IPS DF 6.9 (cell line): ENCODE data around the gene SPRED1.
"Not testable (repeated sequence)": the region's sequence is repeated elsewhere in the genome, so short reads cannot be mapped to it uniquely, and the experiment has no call there.

Experiments
- DNase-seq: peaks from one replicate; pipeline ENCODE4 v3.0.0-alpha.2; 2013; ENCODE audit warnings: low read depth, low spot score
- H3K27ac ChIP-seq: one replicate; pipeline ENCODE4 v1.5.1; 2013; ENCODE audit warnings: low read length, control low read depth
- H3K27me3 ChIP-seq: 2 replicates; pipeline ENCODE4 v1.6.1; 2013; ENCODE audit warnings: mild to moderate bottlenecking, low read length; ENCODE audit not compliant: control insufficient read depth, insufficient read depth
- H3K36me3 ChIP-seq: 2 replicates; pipeline ENCODE4 v1.6.1; 2013; ENCODE audit warnings: low read length; ENCODE audit not compliant: control insufficient read depth, insufficient read depth
- H3K4me1 ChIP-seq: 2 replicates; pipeline ENCODE4 v1.6.1; 2013; ENCODE audit warnings: low read length; ENCODE audit not compliant: control insufficient read depth, insufficient read depth
- H3K4me3 ChIP-seq: 2 replicates; pipeline ENCODE4 v1.5.1; 2013; ENCODE audit warnings: mild to moderate bottlenecking, low read length
- H3K9me3 ChIP-seq: 2 replicates; pipeline ENCODE4 v1.6.1; 2013; ENCODE audit warnings: low read length, inconsistent platforms; ENCODE audit not compliant: control insufficient read depth, insufficient read depth
- WGBS: extraction: QIAGEN DNeasy Blood & Tissue Kit; methylation state at CpG from one replicate; pipeline ENCODE4 v1.1.7; 2013; ENCODE audit warnings: mixed read lengths, missing lambda C conversion rate; ENCODE audit not compliant: insufficient read length, insufficient coverage; 5-methylcytosine and 5-hydroxymethylcytosine counted together

The SPRED1 gene

DNA sequence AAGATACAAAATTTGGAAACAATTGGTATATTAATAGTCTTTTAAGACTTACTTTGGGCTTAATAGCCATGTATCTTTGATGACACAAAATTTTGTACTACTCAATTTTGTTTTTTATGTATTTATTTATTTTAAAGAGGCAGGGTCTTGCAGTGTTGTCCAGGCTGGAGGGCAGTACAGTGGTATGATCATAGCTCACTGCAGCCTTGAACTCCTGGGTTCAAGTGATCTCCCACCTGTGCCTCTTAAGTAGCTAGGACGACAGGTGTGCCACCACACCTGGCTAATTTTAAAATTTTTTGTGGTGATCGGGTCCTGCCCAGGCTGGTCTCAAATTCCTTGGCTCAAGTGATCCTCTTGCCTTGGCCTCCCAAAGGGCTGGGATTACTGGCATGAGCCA is 6.5 kb downstream of the SPRED1 start:
- Histone ChIP-seq H3K27me3 (no peaks in the 10 kb centered on the region), H3K4me1 (no peaks in the 10 kb centered on the region)
- no CpG with 5 or more reads among the region's 2 CpGs for WGBS

DNA sequence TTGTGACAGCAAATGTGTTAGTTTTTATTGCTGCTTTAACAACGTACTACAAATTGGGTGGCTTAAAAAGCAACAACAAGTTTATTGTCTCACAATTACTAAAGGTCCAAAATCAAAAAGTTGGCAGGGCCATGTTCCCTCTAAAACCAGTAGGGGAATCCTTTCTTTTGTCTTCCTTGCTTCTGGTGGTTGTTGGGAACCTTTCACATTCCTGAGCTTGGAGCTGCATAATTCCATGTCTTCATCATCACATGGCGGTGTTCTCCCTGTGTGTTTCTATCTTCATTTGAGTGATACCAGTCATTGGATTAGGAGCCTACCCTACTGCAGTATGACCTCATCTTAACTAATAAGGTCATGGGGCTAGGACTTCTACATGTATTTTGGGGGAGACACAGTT is 7.4 kb downstream of the SPRED1 start:
- Histone ChIP-seq H3K9me3 (no peaks in the 10 kb centered on the region), H3K36me3 (no peaks in the 10 kb centered on the region), H3K27me3 (no peaks in the 10 kb centered on the region), H3K4me1 (no peaks in the 10 kb centered on the region), H3K27ac (no peak overlapping the region), H3K4me3 (no peak overlapping the region)
- DNase-seq: no peak
- no CpG with 5 or more reads among the region's 2 CpGs for WGBS

More for the DNA sequence above, 6.5 kb downstream of the SPRED1 start:
- Histone ChIP-seq H3K27ac (no peak overlapping the region), H3K4me3 (no peak overlapping the region), H3K9me3 (no peaks in the 10 kb centered on the region), H3K36me3 (no peaks in the 10 kb centered on the region)
- no peak for DNase-seq

DNA sequence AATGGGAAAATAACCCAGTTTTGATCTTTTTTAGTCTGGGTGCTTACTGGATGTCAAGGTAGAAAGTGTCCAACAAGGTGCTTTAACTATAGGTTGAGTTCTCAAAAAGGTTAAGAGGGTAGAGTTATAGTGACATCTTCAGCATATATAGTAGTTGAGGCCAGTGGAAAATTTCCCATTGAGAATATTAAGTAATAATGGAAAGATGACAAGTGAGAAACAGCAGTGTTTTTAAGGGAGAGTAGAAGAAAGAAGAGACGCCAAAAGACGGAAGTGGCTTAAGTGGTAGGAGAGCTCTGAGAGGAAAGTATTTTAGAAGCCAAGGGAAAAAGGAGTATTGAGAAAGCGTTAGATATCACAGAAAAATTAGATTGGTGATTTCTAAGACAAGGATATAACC is 10.6 kb downstream of the SPRED1 start:
- no peaks in the 10 kb centered on the region for H3K36me3 ChIP-seq
- no peak for DNase-seq
- H3K4me1 ChIP-seq: no peaks in the 10 kb centered on the region
- no peaks in the 10 kb centered on the region for H3K27me3 ChIP-seq
- no peak overlapping the region for H3K27ac ChIP-seq
- WGBS: 100% methylated on average over 2 of the region's 3 CpGs
- no peaks in the 10 kb centered on the region for H3K9me3 ChIP-seq
- H3K4me3 ChIP-seq: no peak overlapping the region

DNA sequence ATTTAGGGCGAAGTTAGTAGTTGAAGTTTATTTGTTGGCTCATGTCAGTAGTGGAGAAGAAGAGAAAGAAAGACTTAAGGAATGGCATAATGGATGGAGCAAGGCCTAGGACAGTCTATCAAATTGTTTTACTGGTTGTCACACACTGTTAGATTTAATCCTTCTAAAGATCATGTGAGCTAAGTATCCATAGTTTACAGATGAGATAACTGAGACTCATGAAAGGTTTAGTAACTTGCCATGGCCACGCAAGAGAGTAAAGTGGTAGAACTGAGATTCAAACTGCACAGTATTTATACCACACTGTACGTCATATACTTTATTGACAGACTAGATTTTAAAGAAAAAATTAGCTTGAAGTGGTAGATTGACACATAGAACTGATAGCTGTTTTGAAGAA is 11.4 kb downstream of the SPRED1 start:
- Histone ChIP-seq H3K9me3 (no peaks in the 10 kb centered on the region), H3K4me1 (no peaks in the 10 kb centered on the region), H3K4me3 (no peak overlapping the region), H3K36me3 (no peaks in the 10 kb centered on the region), H3K27me3 (no peaks in the 10 kb centered on the region), H3K27ac (no peak overlapping the region)
- DNase-seq: no peak
- 100% methylated on average over 1 of the region's 3 CpGs for WGBS

DNA sequence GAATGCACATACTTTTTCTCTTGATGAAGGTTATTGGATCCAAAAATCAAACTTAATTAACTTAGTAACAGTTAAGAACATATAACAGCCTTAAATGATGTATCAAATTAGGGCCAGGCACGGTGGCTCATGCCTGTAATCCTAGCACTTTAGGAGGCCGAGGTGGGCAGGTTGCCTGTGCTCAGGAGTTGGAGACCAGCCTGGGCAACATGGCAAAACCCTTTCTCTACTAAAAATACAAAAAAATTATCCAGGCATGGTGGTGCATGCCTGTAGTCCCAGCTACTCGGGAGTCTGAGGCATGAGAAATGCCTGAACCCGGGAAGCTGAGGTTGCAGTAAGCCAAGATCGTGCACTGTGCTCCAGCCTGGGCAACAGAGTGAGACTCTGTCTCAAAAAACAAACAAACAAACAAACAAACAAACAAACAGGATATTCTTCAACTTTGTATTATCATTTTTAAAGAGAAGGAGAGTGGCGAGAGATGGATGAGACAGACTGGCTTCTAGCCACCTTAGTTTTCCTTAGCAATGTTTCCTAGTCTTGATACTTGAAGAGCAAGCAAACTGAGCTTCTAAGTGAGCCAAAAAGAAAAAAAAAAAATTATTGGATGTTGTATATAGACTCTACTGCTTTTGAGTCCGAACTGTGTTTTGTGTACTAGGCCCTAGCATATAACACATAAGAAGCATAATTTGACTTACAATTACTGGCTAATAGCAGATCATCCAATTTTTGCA is 13.8 kb downstream of the SPRED1 start:
- no peak for DNase-seq
- no peak overlapping the region for H3K4me3 ChIP-seq
- H3K27ac ChIP-seq: no peak overlapping the region
- no peaks in the 10 kb centered on the region for H3K27me3 ChIP-seq
- no peaks in the 10 kb centered on the region for H3K36me3 ChIP-seq
- no peaks in the 10 kb centered on the region for H3K9me3 ChIP-seq
- no CpG with 5 or more reads among the region's 7 CpGs for WGBS
- H3K4me1 ChIP-seq: no peaks in the 10 kb centered on the region

DNA sequence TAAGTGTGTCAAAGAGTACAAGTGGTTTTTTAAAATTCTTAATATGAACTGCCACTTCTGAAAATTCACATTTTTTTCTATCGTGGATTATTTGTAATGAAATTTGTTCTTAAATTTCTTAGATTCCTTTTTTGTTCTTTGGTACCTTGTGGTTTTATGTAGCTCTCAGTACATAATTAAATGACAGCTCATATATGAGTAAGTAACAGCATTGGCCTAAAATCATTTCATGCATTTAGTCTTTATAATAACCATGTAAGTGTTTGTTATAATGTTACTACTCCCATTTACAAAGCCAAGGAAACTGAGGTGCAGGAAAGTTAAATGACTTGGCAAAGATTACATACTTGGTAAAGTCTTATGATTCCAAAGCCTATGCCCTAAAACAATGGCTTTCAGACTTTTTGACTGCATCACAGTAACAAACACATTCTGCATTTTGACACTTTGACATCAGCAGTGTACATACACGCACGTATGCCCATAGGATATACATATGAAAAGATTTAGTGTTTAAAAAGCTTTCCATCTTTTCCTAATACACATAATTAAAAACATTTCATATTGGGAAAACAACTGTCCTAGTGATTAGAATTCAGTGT is 14.9 kb downstream of the SPRED1 start:
- H3K36me3 ChIP-seq: no peaks in the 10 kb centered on the region
- no peak overlapping the region for H3K4me3 ChIP-seq
- WGBS: no CpG with 5 or more reads among the region's 3 CpGs
- DNase-seq: no peak
- no peak overlapping the region for H3K27ac ChIP-seq
- H3K27me3 ChIP-seq: no peaks in the 10 kb centered on the region
- H3K4me1 ChIP-seq: no peaks in the 10 kb centered on the region
- H3K9me3 ChIP-seq: no peaks in the 10 kb centered on the region

DNA sequence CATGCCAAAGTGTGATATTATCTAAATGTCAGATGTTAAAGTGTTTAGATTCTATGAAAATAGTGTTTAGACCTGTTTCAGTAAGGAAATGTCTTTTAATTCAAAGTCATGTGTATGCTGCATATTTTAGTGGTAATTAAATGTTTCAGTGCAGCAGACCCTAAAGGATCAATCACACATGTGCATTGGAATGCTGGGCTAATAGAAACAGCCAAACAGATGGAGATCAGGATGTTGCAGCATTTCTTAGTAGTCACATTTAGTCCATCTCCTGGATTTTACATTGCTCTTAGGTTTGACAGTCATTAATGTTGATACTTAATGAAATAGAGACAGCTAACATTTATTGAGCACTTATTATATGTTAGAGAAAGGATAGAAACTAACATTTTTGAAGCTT is 18.5 kb downstream of the SPRED1 start:
- no peak for DNase-seq
- Histone ChIP-seq H3K4me1 (no peaks in the 10 kb centered on the region), H3K9me3 (no peaks in the 10 kb centered on the region), H3K36me3 (no peaks in the 10 kb centered on the region), H3K27me3 (no peaks in the 10 kb centered on the region), H3K4me3 (no peak overlapping the region), H3K27ac (no peak overlapping the region)

DNA sequence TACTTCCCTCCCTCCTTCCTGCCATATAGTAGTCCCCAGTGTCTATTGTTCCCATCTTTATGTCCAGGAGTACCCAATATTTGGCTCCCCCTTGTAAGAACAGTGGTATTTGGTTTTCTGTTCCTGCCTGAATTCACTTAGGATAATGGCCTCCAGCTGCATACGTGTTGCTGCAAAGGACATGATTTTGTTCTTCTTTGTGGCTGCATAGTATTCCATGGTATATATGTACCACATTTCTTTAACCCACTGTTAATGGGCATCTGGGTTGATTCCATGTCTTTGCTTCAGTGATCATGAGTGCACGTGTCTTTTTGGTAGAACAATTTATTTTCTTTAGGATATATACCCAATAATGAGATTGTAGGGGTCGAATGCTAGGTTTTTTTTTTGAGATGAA is 19.3 kb downstream of the SPRED1 start:
- no peak for DNase-seq
- no CpG with 5 or more reads among the region's 3 CpGs for WGBS

DNA sequence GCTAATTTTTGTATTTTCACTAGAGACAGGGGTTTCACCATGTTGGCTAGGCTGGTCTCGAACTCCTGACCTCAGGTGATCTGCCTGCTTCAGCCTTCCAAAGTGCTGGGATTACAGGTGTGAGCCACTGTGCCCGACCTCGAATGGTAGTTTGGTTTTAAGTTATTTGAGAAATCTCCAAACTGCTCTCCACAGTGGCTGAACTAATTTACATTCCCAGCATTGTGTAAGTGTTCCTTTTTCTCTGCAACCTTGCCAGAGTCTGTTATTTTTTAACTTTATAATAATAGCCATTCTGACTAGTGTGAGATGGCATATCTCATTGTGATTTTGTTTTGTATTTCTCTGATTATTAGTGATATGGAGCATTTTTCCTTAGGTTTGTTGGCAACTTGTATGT is 19.8 kb downstream of the SPRED1 start:
- H3K27me3 ChIP-seq, H3K4me3 ChIP-seq, H3K27ac ChIP-seq, DNase-seq, H3K4me1 ChIP-seq, H3K36me3 ChIP-seq, H3K9me3 ChIP-seq: not testable (repeated sequence)
- no CpG with 5 or more reads among the region's 3 CpGs for WGBS

More for the DNA sequence above, 19.3 kb downstream of the SPRED1 start:
- Histone ChIP-seq H3K4me1 (no peaks in the 10 kb centered on the region), H3K27me3 (no peaks in the 10 kb centered on the region), H3K36me3 (no peaks in the 10 kb centered on the region), H3K27ac (no peak overlapping the region), H3K9me3 (no peaks in the 10 kb centered on the region), H3K4me3 (no peak overlapping the region)

DNA sequence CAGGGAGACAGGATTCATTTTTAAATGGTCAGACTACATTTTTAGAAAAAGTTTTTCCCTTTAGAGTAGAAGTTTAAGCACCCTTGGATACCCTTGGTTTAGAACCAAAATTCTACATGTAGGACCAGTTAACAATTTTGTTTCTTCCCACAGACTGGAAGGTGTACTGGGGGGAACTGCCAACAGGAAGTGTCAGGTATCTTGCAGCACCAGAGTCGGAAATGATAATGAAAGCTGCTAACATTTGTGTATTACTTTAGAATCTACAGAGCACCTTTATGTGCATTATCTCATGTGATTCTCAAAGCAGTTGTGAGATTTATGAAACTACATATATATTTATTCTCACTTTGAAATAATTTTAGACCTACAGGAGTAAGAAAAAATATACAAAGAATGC is 21.5 kb downstream of the SPRED1 start:
- no peaks in the 10 kb centered on the region for H3K27me3 ChIP-seq
- no peaks in the 10 kb centered on the region; the same call in 1 of the 2 replicates for H3K4me1 ChIP-seq
- no CpG with 5 or more reads among the region's 1 CpG for WGBS
- H3K27ac ChIP-seq: no peak overlapping the region
- no peaks in the 10 kb centered on the region for H3K9me3 ChIP-seq
- H3K36me3 ChIP-seq: no peaks in the 10 kb centered on the region
- no peak overlapping the region for H3K4me3 ChIP-seq
- no peak for DNase-seq

DNA sequence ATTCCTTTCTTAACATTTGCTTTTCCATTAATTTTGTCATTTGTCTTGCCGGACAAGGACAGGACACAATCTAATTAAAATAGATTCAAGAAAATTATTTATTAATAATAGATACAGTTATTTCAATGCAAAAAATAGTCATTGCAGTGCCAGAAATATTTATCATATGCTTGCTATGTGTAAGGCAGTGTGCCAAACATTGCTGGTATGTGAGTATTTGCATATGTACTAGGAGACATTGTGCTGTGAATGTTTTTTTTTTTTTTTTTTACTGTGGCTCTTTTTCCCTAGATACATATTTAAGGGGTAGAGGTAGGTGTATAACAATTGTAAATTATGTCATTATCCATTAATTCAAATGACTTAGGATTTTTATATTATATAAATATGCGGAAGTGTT is 23.3 kb downstream of the SPRED1 start:
- no peak for DNase-seq
- no CpG with 5 or more reads among the region's 2 CpGs for WGBS
- Histone ChIP-seq H3K4me1 (no peaks in the 10 kb centered on the region; the same call in 1 of the 2 replicates), H3K27me3 (no peaks in the 10 kb centered on the region), H3K9me3 (no peaks in the 10 kb centered on the region), H3K36me3 (no peaks in the 10 kb centered on the region), H3K4me3 (no peak overlapping the region), H3K27ac (no peak overlapping the region)
